ENCODE results near the gene PIK3R2.

Gene PIK3R2

DNA sequence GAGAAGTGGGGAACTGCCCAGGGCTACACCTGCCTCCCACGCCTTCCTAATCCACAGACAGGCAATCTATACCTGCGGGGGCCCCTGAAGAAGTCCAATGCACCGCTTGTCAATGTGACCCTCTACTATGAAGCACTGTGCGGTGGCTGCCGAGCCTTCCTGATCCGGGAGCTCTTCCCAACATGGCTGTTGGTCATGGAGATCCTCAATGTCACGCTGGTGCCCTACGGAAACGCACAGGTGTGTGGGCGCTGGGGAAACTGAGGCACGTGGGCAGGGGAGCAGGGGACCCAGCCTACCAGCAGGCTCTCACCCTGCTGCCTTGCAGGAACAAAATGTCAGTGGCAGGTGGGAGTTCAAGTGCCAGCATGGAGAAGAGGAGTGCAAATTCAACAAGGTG, 22.0 kb downstream of the PIK3R2 start:
- DNase-seq, result no peak

DNA sequence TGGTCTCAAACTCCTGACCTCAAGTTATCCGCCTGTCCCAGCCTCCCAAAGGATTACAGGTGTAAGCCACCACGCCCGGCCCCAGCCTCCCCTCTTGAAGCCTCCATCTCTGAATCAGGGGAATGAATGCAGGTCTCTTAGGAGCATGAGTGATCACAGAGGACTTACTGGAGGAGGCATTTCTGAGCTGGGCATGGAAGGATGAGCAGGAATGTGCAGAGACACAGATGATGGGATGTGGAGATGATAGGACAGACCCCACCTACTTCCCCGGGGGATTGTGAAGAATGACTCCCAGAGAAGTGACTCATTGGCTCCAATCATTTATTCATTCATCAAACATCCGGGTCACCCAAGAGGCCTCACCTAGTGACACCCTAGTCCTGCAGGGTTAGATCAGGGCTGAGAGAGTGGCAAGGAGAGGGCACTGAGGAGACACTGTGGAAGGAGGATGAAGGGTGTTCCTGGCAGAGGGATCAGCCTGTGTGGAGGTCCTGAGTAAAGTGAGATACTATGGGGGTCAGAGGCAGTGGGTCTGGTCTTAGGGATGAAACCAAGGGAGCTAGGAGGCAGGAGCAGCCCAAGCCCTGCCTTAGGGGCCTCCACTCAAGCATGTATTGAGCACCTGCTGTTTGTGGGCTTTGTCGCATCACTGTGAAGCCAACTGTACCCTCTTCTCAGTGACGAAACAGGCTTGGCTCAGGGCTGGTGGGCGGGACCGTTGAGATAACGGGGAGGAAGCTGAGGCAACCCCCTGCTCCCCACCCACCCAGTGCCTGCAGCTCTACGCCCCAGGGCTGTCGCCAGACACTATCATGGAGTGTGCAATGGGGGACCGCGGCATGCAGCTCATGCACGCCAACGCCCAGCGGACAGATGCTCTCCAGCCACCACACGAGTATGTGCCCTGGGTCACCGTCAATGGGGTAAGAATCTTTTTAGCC, 23.7 kb downstream of the PIK3R2 start:
- no peak for DNase-seq

DNA sequence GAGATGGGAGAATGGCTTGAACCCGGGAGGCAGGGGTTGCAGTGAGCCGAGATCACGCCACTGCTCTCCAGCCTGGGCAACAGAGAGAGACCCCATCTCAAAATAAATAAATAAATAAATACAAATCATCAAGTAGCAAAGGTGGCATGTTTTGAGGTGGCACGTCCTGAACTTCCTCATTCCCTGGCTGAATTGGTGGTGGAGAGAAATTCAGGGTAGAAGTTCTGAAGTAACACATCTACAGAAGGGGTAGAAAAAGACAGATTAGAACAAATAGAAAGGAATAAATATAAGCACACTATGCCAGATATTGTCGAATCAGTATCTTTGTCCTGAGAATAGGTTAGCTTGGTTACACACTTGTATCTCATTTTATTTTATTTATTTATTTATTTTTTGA, 27.0 kb downstream of the PIK3R2 start:
- no peak for DNase-seq

DNA sequence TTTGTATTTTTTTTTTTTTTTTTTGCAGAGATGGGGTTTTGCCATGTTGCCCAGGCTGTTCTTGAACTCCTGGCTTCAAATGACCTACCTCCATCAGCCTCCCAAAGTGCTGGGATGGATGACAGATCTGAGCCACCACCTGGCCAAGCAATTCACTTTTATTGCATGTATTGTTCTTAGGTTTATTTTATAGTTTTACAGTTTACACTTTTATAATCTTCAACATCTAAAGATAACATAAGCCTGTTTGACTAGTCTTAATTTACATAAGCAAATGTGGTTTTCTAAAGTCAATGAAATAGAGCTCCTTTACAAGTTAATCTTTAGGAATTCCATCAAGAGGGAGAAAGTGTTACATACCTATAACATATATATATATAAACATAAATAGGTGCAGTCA, 30.6 kb downstream of the PIK3R2 start:
- peak; percentile 20 for DNase-seq

DNA sequence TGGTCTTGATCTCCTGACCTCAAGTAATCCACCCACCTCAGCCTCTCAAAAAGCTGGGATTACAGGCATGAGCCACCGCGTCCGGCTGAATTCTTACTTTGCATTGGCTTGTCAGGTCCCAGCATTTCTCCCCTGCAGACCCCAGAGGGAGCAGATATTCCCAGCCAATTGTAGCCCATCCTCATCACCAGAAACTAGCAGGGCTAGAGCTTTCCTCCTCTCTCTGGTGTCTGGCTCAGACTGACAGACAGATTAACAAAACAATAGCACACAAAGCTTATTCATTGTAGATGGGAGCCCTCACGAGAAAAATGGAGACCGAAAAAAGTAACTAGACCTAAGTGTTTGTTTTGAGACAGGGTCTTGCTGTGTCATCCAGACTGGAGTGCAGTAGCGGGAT, 32.6 kb downstream of the PIK3R2 start:
- no peak for DNase-seq

DNA sequence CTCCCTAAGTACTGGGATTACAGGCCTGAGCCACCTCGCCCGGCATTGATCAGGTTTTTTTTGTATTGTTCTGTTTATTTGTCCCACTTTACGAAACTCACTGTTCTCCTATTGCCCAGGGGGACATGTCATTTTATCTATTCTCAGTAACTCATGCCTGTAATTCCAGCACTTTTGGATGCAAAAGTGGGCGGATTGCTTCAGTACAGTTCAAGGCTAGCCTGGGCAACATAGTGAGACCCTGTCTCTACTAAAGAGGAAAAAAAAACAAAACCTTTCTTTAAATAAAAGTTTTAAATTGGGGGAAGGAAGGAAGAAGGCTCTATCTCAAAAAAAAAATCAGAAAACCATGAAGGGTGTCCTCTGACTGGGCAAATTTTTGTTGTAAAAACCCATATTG, 37.3 kb downstream of the PIK3R2 start:
- no peak for DNase-seq

DNA sequence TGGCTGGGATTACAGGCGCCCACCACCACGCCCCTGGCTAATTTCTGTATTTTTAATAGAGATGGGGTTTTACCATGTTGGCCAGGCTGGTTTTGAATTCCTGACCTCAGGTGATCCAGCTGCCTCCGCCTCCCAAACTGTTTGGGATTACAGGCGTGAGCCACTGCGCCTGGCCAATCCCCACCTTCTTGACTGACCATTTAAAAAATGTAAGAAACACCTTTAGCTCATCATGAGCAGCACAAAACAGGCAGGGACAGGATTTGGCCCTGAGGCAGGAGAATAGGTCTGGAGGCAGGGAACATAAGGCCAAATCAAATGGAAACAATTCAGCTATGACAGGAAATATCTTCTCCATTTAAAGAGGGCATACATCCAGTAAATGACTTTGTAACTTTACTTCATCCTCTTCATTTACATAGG, 38.7 kb downstream of the PIK3R2 start:
- no peak for DNase-seq

DNA sequence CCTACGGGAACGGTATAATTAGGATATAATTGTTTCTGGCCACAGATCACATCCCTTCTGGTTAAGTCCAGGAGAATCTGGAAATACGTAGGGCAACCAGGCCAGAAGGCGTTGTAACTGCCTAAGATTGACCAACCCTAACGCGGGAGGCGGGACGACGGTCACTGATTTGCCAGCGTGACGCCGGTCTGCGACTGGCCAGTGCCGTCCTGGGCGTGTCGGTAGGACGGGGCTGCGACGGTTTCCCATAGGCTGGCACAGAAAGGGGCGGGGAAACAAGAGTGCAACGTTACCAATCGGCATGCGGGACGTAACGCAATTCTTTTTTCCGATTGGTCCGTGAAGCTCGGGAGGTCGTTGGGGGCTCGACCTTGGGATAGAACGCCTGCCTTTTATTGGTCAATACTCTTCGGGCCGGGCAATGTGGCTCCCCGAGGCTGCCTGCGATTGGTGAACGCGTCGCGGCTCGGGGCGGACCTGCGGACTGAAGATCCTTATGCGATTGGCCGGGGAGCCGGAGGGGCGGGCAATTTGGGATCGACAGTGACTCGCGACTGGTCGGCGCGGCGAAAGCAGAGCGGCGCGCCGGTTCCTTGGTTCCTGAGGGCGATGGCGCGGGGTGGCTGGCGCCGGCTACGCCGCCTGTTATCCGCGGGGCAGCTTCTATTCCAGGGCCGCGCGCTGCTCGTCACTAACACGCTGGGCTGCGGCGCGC, 39.9 kb downstream of the PIK3R2 start, which contains the start of gene MPV17L2:
MPV17L2 (plus strand) TSS at position 546 of the 715 bp plus-strand sequence; CDS start at position 610, 64 bp downstream.
- DNase-seq, result peak; percentile 98

DNA sequence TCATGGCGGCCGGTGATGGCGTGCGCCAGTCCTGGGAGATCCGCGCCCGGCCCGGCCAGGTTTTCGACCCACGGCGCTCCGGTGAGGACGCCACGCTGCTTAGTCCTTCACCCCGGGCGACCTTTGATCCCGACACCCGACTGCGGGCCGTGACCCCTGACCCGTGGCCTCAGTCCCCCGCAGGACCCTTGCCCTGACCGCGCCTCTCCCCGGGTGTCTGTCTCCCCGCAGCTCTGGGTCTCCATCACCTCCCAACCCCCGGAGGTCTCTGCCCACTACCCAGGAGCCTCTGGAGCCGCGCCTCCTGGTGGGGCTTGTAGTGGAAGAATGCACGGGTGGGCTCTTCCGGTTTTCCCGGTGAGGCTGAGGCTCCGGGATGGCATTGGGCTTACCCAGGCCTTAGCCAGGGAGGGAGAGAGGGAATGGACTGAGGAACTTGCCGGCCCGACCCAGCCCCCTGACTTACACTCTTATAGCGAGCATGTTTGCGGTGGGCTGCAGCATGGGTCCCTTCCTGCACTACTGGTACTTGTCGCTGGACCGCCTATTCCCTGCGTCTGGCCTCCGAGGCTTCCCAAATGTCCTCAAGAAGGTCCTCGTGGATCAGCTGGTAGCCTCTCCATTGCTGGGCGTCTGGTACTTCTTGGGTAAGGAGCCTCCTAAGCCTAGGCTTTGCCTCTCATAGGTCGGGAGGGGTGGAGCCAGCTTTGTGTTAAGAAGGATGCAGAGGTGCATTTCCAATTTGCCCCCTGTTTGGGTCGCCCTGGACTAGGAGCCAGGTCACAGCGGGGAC, 40.6 kb downstream of the PIK3R2 start:
- DNase-seq, result no peak

DNA sequence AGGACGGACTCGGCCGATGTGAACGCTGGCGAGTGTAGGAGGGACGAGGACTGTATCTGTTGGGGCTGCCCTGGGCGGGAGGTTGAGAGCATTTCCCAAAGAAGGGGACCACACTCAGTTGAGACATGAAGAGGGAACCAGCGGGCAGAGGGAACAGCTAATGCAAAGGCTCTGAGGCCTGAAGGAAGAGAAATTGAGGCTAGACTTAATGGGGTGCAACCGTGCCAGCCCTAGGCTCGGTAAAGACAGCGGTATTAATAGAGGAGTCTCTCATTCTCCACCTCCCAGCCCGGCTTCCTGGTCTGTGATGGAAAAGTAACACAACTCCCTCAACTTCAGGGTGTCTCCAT, 41.2 kb downstream of the PIK3R2 start:
- DNase-seq, result no peak

DNA sequence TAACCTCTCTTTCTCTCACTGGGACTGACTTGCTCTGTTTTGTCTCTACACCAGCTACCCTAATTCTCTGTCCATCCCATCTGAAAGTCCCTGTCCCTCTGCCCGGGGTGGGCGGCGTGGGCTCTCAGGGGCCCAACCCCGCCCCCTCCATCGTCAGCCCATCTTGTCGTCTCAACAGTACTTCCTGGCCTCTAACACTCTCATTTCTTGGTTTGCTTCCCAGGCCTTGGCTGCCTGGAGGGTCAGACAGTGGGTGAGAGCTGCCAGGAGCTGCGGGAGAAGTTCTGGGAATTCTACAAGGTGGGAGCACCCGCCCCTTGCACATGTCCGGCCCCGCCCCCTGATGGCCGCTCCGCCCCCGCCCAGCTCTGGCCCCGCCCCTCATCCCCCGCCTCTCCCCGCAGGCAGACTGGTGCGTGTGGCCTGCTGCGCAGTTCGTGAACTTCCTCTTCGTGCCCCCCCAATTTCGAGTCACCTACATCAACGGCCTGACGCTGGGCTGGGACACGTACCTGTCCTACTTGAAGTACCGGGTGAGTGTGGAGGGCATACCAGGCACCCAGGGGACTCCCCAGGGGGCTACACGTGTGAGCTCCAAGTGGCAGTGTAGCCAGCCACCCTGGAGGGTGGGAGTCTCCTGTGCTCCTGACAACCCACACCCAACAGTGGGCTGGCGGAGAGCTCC, 41.7 kb downstream of the PIK3R2 start:
- DNase-seq, result no peak

DNA sequence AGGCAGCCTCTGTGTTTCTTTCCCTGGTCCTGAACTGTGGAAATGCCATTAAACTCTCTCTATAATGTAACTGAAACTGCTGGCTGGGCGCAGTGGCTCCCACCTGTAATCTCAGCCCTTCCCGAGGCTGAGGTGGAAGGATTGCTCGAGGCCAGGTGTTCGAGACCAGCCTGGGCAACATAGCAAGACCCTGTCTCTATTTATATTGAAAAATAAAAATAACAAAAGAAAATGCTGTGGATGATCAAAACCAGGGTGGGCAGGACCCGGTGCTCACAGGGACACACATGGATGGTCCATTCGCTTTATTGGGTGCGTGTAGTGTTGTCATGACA, 43.5 kb downstream of the PIK3R2 start:
- no peak for DNase-seq

DNA sequence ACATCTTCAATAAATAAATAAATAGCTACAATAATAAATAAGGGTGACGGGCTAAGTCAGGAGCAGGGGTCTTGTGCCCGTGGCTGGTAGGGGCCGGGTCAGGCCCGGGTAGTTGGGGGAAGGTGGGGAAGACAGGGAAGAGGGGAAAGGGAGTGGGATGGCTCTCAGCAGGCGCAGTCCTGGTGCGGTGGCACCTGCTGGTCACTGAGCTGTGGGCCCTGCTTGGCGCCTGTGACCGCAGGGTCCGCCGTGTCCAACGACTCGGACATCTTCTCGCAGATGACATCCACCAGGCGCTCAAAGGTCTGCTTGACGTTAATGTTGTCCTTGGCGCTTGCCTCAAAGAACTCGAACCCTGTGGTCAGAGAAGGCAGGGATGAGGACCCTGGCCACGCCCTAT, 44.3 kb downstream of the PIK3R2 start:
- DNase-seq, result no peak

DNA sequence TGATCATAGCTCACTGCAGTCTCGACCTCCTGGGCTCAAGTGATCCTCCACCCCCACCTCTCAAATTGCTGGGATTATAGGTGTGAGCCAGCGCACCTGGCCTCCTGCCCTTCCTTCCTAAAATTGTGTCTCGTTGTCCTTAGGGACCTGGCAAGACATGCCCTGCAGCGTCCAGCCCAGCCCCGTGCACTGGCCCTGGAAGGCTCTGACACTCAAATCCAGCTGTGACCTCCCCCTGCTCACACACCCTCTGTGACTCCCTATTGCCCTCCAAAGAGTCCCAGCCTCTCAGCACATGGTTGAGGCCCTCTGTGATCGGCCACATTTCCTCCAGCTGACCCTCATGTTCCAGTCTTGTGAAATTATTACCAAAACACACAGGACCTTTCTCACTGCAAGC, 45.0 kb downstream of the PIK3R2 start:
- no peak for DNase-seq

DNA sequence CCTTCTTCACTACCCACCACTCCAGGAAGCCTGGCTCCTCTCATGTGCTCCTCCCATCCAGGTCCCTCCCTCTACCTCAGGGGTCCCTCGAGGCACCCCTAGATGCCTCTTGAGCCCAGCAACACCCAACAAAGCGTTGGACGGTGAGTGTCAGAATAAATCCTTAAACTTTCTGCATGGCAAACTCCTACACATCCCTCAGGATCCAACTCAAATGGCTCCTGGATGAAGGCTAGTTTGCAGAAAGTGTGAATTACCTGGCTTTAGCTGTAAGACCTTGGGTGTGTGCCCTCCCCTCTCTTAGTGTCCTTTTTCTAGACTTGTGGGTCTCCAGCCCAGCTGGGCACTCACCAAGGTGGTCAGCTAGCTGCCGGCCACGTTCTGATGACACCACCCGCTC, 45.4 kb downstream of the PIK3R2 start:
- no peak for DNase-seq

DNA sequence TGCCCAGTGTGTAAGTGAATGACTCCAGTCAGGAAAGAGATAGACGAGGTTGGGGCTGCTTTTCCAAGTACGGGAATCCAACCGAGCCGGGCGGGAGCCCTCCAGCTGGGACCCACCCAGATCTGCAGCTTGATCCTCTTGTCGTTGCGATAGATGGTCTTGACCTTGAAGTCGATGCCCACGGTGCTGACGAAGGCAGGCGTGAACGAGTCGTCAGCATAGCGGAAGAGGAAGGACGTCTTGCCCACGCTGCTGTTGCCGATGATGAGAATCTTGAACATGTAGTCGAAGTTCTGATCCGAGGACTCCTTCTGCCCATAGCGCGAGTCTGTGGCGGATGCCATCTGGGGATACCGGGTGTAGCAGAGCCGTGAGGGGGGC, 49.4 kb downstream of the PIK3R2 start:
- no peak for DNase-seq

DNA sequence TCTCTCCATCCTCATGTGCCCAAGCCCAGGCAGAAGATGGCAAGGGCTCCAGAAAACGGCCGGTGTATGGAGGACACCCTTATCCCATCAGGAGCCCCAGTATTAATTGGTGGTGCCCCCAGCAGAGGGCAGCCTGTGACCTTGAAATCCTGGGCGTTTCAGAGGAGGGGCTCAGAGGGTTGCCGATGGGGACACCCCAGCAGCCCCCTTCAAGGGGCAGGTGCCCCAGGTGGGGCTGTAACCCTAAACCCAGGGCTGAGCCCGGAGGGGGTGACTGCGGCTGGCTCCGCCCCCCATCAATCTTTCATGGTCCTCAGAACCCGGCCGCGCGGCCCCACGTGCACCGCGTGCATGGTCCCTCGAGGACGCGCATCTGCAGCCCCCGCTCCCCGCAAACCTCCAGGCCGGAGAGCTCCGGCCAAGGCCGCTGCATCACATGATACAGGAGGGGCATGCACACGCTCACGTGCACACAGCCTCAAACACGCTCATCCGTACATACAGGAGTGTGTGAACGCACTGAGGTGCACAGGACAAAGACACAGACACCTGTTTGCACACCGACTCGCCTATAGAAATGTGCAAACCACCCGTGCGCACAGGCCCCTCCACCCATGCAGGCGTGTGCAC, 49.9 kb downstream of the PIK3R2 start:
- no peak for DNase-seq

DNA sequence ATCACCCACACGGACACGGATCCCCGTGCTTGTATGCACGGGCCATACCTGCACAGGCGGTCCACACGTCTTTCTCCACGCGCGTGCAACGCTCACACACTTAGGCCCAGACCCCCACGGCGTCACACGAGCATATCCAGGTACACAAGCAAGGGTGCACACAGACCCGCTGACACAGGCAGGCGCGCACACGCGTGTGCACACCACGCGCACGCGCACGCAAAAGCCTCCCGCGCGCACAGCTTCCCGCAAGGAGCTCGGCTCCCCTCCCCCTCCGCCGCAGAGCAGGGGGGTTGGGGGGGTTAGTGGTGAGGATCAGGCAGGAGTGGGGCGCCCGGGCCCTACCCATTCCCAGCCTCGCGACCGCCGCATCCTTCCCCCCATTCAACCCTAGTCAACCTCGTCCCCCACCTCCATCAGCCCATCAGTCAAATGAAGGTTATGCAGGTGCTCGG, 50.5 kb downstream of the PIK3R2 start:
- DNase-seq, result no peak

DNA sequence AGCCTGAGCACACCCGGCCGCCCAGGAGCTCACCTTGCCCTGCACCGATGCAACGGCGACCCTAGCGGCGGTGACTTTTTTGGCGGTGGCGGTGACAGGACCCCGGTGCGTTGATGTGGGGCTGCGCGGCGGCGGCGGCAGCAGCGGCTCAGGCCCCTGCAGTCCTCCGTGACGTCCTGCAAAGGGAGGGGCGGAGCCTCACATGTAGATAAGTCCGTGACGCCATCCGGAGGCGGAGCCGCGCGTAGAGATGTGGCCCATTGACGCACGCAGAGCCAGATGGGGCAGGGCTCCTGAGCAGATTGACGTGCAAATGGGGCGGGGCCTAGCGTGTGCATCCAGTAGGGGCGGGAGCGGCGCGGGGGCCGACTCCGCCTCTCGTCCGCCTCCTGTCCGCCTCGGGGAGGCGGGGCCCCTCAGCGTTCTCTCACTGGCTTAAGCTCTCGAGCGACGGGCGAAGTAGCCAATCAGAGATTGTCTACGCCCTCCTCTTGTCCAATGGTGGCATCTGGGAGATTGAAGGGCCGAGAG, 51.0 kb downstream of the PIK3R2 start, which contains the start of gene RAB3A:
RAB3A (minus strand) TSS at position 180 of the 531 bp plus-strand sequence. CDS start 1,302 bp downstream, outside the sequence.
- DNase-seq, result peak; percentile 93

DNA sequence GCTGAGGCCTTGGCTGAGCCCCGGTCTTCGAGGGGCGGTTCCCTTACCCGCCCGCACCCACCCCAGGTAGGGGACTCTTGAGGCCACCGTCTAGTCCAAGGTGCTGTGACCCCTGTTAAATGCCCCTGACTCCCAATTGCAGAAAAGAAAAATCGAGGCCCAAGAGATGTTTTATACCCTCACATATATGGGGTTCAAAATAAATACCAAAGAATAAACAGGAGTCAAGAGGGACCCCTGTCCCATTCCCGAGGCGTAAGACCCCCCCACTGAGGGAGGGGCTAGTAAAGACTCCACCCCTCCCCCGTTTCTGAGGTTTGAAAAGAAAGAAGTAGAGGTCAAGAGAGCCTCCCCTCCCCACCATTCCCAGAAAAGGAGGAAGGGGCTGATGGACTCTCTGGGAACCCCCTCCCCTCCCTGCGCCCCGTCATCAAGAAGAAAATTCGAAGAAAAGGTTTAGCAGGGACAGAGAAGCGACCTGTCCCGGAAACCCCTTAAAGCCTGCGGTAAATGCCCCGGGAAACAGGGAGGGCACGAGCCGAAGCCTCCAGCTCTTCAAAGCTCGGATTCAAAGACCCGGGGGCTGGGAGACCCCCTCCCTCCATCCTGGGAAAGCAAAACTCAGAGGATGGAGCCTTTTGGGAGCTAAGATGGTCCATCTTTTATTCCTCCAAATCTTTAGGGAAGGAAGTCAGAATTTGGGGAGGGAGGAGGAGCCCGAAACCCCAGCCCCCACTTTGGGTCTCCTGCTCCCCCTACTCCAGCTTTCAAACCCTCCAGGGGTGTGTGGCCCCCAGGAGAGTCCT, 51.6 kb downstream of the PIK3R2 start:
- peak; percentile 63 for DNase-seq
